AG08395 (cell line): ENCODE measurements around the gene SMG9.

Source experiments
- DNase-seq: peaks from one replicate; pipeline ENCODE4 v3.0.0; 2012; ENCODE audit warnings: mixed read lengths, low spot score

The SMG9 gene

GRCh38 chr19:43754503-43755255 is at the start of gene SMG9:
Gene SMG9, minus strand, starts transcription at chr19:43754962. Its CDS starts 4,221 bp downstream, at chr19:43750741.
- DNase-seq: peak; percentile 99

GRCh38 chr19:43804432-43804831 is 49.7 kb upstream of the SMG9 start:
- no peak for DNase-seq

- no peak for DNase-seq
Observed at GRCh38 chr19:43802216-43802951, 47.6 kb upstream of the SMG9 start, which contains the start of gene LYPD5. Gene LYPD5, minus strand, starts transcription at chr19:43802447. Its CDS starts 67 bp downstream, at chr19:43802380.

GRCh38 chr19:43799502-43800142 is 44.9 kb upstream of the SMG9 start:
- DNase-seq: no peak

GRCh38 chr19:43798546-43799409 is 44.0 kb upstream of the SMG9 start:
- DNase-seq: no peak

GRCh38 chr19:43798026-43798545 is 43.3 kb upstream of the SMG9 start:
- no peak for DNase-seq

GRCh38 chr19:43797556-43797955 is 42.8 kb upstream of the SMG9 start:
- no peak for DNase-seq

- DNase-seq: no peak
Observed at GRCh38 chr19:43797118-43797517, 42.4 kb upstream of the SMG9 start.

- no peak for DNase-seq
Observed at GRCh38 chr19:43790587-43790986, 35.8 kb upstream of the SMG9 start.

- DNase-seq: peak; percentile 44
Observed at GRCh38 chr19:43789029-43789428, 34.3 kb upstream of the SMG9 start.

GRCh38 chr19:43786665-43787064 is 31.9 kb upstream of the SMG9 start:
- DNase-seq: no peak

- DNase-seq: peak; percentile 76
Observed at GRCh38 chr19:43784981-43785808, 30.4 kb upstream of the SMG9 start.

GRCh38 chr19:43784241-43784980 is 29.6 kb upstream of the SMG9 start:
- peak; percentile 88 for DNase-seq

GRCh38 chr19:43783636-43784035 is 28.9 kb upstream of the SMG9 start:
- DNase-seq: no peak

GRCh38 chr19:43782689-43783231 is 28.0 kb upstream of the SMG9 start:
- DNase-seq: no peak

- no peak for DNase-seq
Observed at GRCh38 chr19:43782311-43782660, 27.5 kb upstream of the SMG9 start.

GRCh38 chr19:43781630-43782310 is 27.0 kb upstream of the SMG9 start:
- DNase-seq: no peak

- peak; percentile 47 for DNase-seq
Observed at GRCh38 chr19:43780706-43781525, 26.2 kb upstream of the SMG9 start, which contains the start of gene KCNN4. Gene KCNN4, minus strand, starts transcription at chr19:43780973. Its CDS starts 112 bp downstream, at chr19:43780861.
